Keratinocyte (primary cell): ENCODE measurements around the gene CYP46A1. TPM values are rescaled to one million over a fixed set of nuclear protein-coding genes. Genes with fewer than 3 reads are reported as not detected.

ENCODE experiments used
- DNase-seq: peaks from one replicate; pipeline ENCODE4 v3.0.0-alpha.2; 2011; ENCODE audit warnings: low read depth, missing footprints, low spot score
- FAIRE-seq: peaks from 2 replicates; lab custom pipeline; 2011; peaks lifted over from hg19 to GRCh38; lab: Jason Lieb, UNC
- H2AFZ ChIP-seq: 2 replicates; pipeline ENCODE4 v1.6.0; 2012; ENCODE audit warnings: low read length, control low read depth, inconsistent platforms; ENCODE audit not compliant: control insufficient read depth
- H3K27ac ChIP-seq: 2 replicates; pipeline ENCODE4 v1.5.1; 2011; ENCODE audit warnings: low read length; ENCODE audit not compliant: control insufficient read depth, insufficient read depth
- H3K27me3 ChIP-seq: 3 replicates; pipeline ENCODE4 v1.6.0; 2011; ENCODE audit warnings: low read length; ENCODE audit not compliant: control insufficient read depth, insufficient read depth; ENCODE audit errors: extremely low read depth
- H3K36me3 ChIP-seq, 2 experiments: 2 replicates in 1 of 2; 3 replicates in 1 of 2; pipeline ENCODE4 v1.5.1; 2011; ENCODE audit warnings: low read length in 2 of 2, mild to moderate bottlenecking in 1 of 2; ENCODE audit not compliant: control insufficient read depth in 2 of 2, insufficient read depth in 2 of 2; ENCODE audit errors: extremely low read depth in 1 of 2
- H3K4me1 ChIP-seq: 3 replicates; pipeline ENCODE4 v1.5.1; 2011; ENCODE audit warnings: low read length; ENCODE audit not compliant: control insufficient read depth, insufficient read depth; ENCODE audit errors: extremely low read depth
- H3K4me2 ChIP-seq: 3 replicates; pipeline ENCODE4 v1.6.0; 2011; ENCODE audit warnings: low read depth, low read length; ENCODE audit not compliant: control insufficient read depth, insufficient read depth; ENCODE audit errors: extremely low read depth
- H3K4me3 ChIP-seq, 3 experiments: fragments of 200-600 bp in 1 of 3; sonication (generic) in 1 of 3; 2 replicates in 2 of 3; 3 replicates in 1 of 3; pipeline ENCODE4 v1.5.1; 2011 to 2016; ENCODE audit warnings: low read length in 3 of 3, mild to moderate bottlenecking in 3 of 3, control low read depth in 2 of 3, inconsistent platforms in 1 of 3, low read depth in 1 of 3, mixed read lengths in 1 of 3, mixed run types in 1 of 3, moderate library complexity in 1 of 3; ENCODE audit not compliant: control insufficient read depth in 2 of 3, insufficient read depth in 2 of 3; ENCODE audit errors: extremely low read depth in 1 of 3
- H3K79me2 ChIP-seq: 2 replicates; pipeline ENCODE4 v1.6.0; 2012; ENCODE audit warnings: low read length; ENCODE audit not compliant: control insufficient read depth, insufficient read depth
- H3K9ac ChIP-seq: 3 replicates; pipeline ENCODE4 v1.6.0; 2011; ENCODE audit warnings: low read length; ENCODE audit not compliant: control insufficient read depth, insufficient read depth; ENCODE audit errors: extremely low read depth
- H3K9me1 ChIP-seq: 3 replicates; pipeline ENCODE4 v1.6.0; 2011; ENCODE audit warnings: low read length; ENCODE audit not compliant: control insufficient read depth, insufficient read depth; ENCODE audit errors: extremely low read depth
- H3K9me3 ChIP-seq: 2 replicates; pipeline ENCODE4 v1.5.1; 2012; ENCODE audit warnings: low read depth, low read length; ENCODE audit not compliant: control insufficient read depth
- H4K20me1 ChIP-seq: 3 replicates; pipeline ENCODE4 v1.6.0; 2011; ENCODE audit warnings: low read length; ENCODE audit not compliant: control insufficient read depth, insufficient read depth; ENCODE audit errors: extremely low read depth
- EZH2 ChIP-seq: IDR thresholded peaks from one replicate; pipeline ENCODE4 v1.6.1; 2012; ENCODE audit warnings: inconsistent platforms, mild to moderate bottlenecking, low read length, moderate library complexity
- dilution Hi-C: fragments of 300-500 bp; cut with MboI; formaldehyde crosslinking; loops from one replicate; pipeline ENCODE4 v1.7.0; 2020; ENCODE audit warnings: low sequenced_read_pairs; ENCODE audit not compliant: extremely low pct_ligation_motif_present
- polyA plus RNA-seq, 5 experiments: library from polyadenylated mRNA; depleted of rRNA in 3 of 5; stranded (reverse) in 3 of 5; stranded (forward) in 1 of 5; unstranded in 1 of 5; fragments of >200 nt; gene quantifications; 1 replicate in 1 of 5; 2 replicates in 3 of 5; 3 replicates in 1 of 5; pipeline versions ENCODE4 v1.2.1 to v1.2.3, GENCODE V29; 2011 to 2012; ENCODE audit warnings: missing spikeins in 2 of 5, low read depth in 1 of 5, low replicate concordance in 1 of 5
- TF ChIP-seq, protein P1 (sequence below), 3 experiments: IDR thresholded peaks in 1 of 3; conservative IDR thresholded peaks in 1 of 3; optimal IDR thresholded peaks in 1 of 3; 2 replicates in 2 of 3; 3 replicates in 1 of 3; pipeline versions ENCODE3 to v1.5.1; 2011; ENCODE audit warnings: low read length in 3 of 3, mild to moderate bottlenecking in 3 of 3, moderate library complexity in 2 of 3, control low read depth in 1 of 3, inconsistent platforms in 1 of 3; ENCODE audit not compliant: insufficient read depth in 2 of 3; ENCODE audit errors: extremely low read depth in 1 of 3

The CYP46A1 gene
- polyA plus RNA-seq, 1 donor (not counting 4 experiments of a cell fraction or from before 2014, with no cell fraction given), result 0.01 TPM

DNA sequence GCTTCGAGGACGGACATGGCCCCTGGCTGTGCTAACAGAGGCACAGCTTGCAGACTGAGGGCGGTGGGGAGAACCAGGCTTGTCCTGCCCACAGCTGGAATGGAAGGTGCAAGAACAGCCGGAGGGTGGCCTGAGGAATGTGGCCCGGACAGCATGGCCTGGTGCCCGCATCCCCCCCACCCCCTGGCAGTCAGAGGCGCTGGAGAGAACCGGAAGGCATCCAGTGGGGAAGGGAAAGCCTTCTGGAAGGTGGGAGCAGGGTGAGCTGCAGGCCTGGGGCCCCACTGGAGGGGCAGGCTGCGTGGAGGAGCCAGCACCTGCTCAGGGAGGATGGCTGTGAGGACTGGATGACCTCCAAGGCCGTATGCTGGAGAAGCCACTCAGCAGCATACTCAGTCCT, 8.1 kb upstream of the CYP46A1 start:
- H4K20me1 ChIP-seq, result no peaks in the 10 kb centered on the region
- peak; percentile 14 for TF ChIP-seq EZH2
- TF ChIP-seq, protein P1, sequence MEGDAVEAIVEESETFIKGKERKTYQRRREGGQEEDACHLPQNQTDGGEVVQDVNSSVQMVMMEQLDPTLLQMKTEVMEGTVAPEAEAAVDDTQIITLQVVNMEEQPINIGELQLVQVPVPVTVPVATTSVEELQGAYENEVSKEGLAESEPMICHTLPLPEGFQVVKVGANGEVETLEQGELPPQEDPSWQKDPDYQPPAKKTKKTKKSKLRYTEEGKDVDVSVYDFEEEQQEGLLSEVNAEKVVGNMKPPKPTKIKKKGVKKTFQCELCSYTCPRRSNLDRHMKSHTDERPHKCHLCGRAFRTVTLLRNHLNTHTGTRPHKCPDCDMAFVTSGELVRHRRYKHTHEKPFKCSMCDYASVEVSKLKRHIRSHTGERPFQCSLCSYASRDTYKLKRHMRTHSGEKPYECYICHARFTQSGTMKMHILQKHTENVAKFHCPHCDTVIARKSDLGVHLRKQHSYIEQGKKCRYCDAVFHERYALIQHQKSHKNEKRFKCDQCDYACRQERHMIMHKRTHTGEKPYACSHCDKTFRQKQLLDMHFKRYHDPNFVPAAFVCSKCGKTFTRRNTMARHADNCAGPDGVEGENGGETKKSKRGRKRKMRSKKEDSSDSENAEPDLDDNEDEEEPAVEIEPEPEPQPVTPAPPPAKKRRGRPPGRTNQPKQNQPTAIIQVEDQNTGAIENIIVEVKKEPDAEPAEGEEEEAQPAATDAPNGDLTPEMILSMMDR (optimal IDR thresholded peaks at IDR 0.05 in 1 of 3, IDR thresholded peaks at IDR 0.05 in 1 of 3, conservative IDR thresholded peaks at IDR 0.05 in 1 of 3; ENCODE audit: extremely low read depth in 1 of 3, insufficient read depth in 2 of 3, low read length in 3 of 3), result no peak
- H3K9me1 ChIP-seq, result no peaks in the 10 kb centered on the region
- no peak overlapping the region for H2AFZ ChIP-seq
- no peak overlapping the region for H3K9ac ChIP-seq
- dilution Hi-C loops, result no loop called here
- H3K36me3 ChIP-seq, result no peaks in the 10 kb centered on the region
- H3K4me3 ChIP-seq, result no peak overlapping the region
- no peaks in the 10 kb centered on the region for H3K79me2 ChIP-seq
- FAIRE-seq, result no peak
- H3K4me1 ChIP-seq, result no peaks in the 10 kb centered on the region
- H3K9me3 ChIP-seq, result peaks cover 9% of the 10 kb centered on the region
- H3K27me3 ChIP-seq, result peaks cover 39% of the 10 kb centered on the region
- no peak overlapping the region for H3K4me2 ChIP-seq
- DNase-seq, result no peak
- H3K27ac ChIP-seq, result no peak overlapping the region

DNA sequence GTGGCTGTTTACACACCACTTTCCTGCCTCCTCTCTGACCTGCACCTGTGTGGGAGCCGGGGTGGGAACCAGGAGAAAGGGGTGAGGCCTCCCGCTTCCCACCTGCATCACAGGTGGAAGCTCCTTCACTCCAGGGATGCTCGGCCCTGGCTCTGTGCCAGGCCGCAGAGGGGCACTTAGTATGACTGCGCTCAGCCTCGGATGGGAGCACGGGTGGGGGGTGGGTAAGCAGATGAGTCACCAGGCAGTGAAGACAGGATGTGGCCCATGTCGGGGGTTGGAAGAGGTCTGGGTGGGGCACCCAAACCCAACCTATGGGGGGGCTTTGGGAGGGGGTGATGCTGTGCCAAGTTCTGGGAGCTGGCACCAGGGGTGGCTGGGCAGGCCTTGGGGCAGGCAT, 7.4 kb upstream of the CYP46A1 start:
- FAIRE-seq (no peak), DNase-seq (no peak)
- H3K79me2 ChIP-seq, result no peaks in the 10 kb centered on the region
- H3K4me3 ChIP-seq, result no peak overlapping the region
- no peaks in the 10 kb centered on the region for H3K9me1 ChIP-seq
- no peak for TF ChIP-seq EZH2
- TF ChIP-seq, protein P1 (optimal IDR thresholded peaks at IDR 0.05 in 1 of 3, IDR thresholded peaks at IDR 0.05 in 1 of 3, conservative IDR thresholded peaks at IDR 0.05 in 1 of 3; ENCODE audit: extremely low read depth in 1 of 3, insufficient read depth in 2 of 3, low read length in 3 of 3), result no peak
- dilution Hi-C loops, result no loop called here
- H3K36me3 ChIP-seq, result no peaks in the 10 kb centered on the region
- no peak overlapping the region for H3K4me2 ChIP-seq
- H3K4me1 ChIP-seq, result no peaks in the 10 kb centered on the region
- no peaks in the 10 kb centered on the region for H4K20me1 ChIP-seq
- peaks cover 34% of the 10 kb centered on the region for H3K27me3 ChIP-seq
- peaks cover 9% of the 10 kb centered on the region for H3K9me3 ChIP-seq
- no peak overlapping the region for H3K9ac ChIP-seq
- no peak overlapping the region for H3K27ac ChIP-seq
- H2AFZ ChIP-seq, result no peak overlapping the region
